HCT116 (cell line): ENCODE measurements around the gene SMIM23. TPM values are rescaled to one million over a fixed set of nuclear protein-coding genes. Genes with fewer than 3 reads are reported as not detected.

Experiments
- ATAC-seq: fragments of 200-7000 bp; cut with Tn5 transposase; 2 replicates; pipeline ENCODE4 v1.9.1; 2020; ENCODE audit warnings: mild to moderate bottlenecking, moderate library complexity
- BruUV-seq: library from RNA; stranded (reverse); fragments of 400-500 nt; replicated peaks from 2 replicates; lab custom pipeline; 2021; lab: Mats Ljungman, UMichigan
- CTCF ChIA-PET: fragments of 300-600 bp; sonication (Branson Sonifier 250); formaldehyde crosslinking; loops from one replicate; lab custom pipeline; 2021; ENCODE audit warnings: antibody characterized with exemption; lab: Charles Lee
- POLR2A ChIA-PET: fragments of 300-600, 350-600 bp; sonication (Branson Sonifier 250); formaldehyde crosslinking; loops from one replicate; lab custom pipeline; 2021; ENCODE audit warnings: antibody characterized with exemption; lab: Charles Lee
- RAD21 ChIA-PET, 2 experiments: fragments of 300-600 bp; sonication (Branson Sonifier 250); formaldehyde crosslinking; loops; one replicate each; lab custom pipeline; 2023; ENCODE audit warnings: low total read pairs in 2 of 2; ENCODE audit not compliant: uncharacterized antibody in 2 of 2, unreplicated experiment in 2 of 2, low non-redundant PET in 1 of 2; lab: Charles Lee
- DNase-seq: peaks from one replicate; pipeline ENCODE4 v3.0.0-alpha.2; 2010; ENCODE audit warnings: low read depth, low spot score
- H2AFZ ChIP-seq: fragments of 200-600 bp; shearing (Covaris generic), sonication (generic); 2 replicates; pipeline ENCODE4 v1.6.1; 2017; ENCODE audit warnings: low read depth, mixed run types, mixed read lengths, antibody characterized with exemption, low read length; ENCODE audit not compliant: poor library complexity, severe bottlenecking
- H3K27ac ChIP-seq: 2 replicates; pipeline ENCODE4 v1.5.1; 2012; ENCODE audit warnings: low read depth, low read length
- H3K27me3 ChIP-seq: fragments of 200-600 bp; sonication (generic); 2 replicates; pipeline ENCODE4 v1.6.1; 2016; ENCODE audit warnings: mixed run types, low read length, mixed read lengths; ENCODE audit not compliant: insufficient read depth
- H3K36me3 ChIP-seq, 2 experiments: fragments of 200-500 bp in 1 of 2; fragments of 200-600 bp in 1 of 2; sonication (Bioruptor generic) in 1 of 2; sonication (generic) in 1 of 2; 2 replicates each; pipeline versions ENCODE4 v1.5.1 to v1.6.1; 2014 to 2016; ENCODE audit warnings: low read length in 2 of 2, inconsistent platforms in 1 of 2, mixed read lengths in 1 of 2, mixed run types in 1 of 2; ENCODE audit not compliant: insufficient read depth in 2 of 2, control insufficient read depth in 1 of 2
- H3K4me1 ChIP-seq, 2 experiments: fragments of 200-600 bp in 1 of 2; sonication (generic) in 1 of 2; 2 replicates each; pipeline versions ENCODE4 v1.5.1 to v1.6.1; 2012 to 2017; ENCODE audit warnings: low read length in 2 of 2, inconsistent platforms in 1 of 2, mild to moderate bottlenecking in 1 of 2, mixed read lengths in 1 of 2, mixed run types in 1 of 2, moderate library complexity in 1 of 2; ENCODE audit not compliant: insufficient read depth in 2 of 2, control insufficient read depth in 1 of 2
- H3K4me2 ChIP-seq: fragments of 200-600 bp; sonication (generic); 2 replicates; pipeline ENCODE4 v1.6.1; 2017; ENCODE audit warnings: mixed run types, low read length, mixed read lengths
- H3K4me3 ChIP-seq, 2 experiments: fragments of 200-600 bp in 1 of 2; sonication (generic) in 1 of 2; replicated peaks in 1 of 2; 2 replicates each; pipeline ENCODE4 v1.5.1; 2011 to 2016; ENCODE audit warnings: low read length in 2 of 2, control low read depth in 1 of 2, low read depth in 1 of 2, mild to moderate bottlenecking in 1 of 2, mixed read lengths in 1 of 2, mixed run types in 1 of 2
- H3K79me2 ChIP-seq: fragments of 200-600 bp; sonication (generic); 2 replicates; pipeline ENCODE4 v1.6.1; 2017; ENCODE audit warnings: mild to moderate bottlenecking, mixed run types, low read length, moderate library complexity, mixed read lengths; ENCODE audit not compliant: insufficient read depth
- H3K9ac ChIP-seq: fragments of 200-600 bp; sonication (generic); 2 replicates; pipeline ENCODE4 v1.6.1; 2016; ENCODE audit warnings: low read length, mixed read lengths
- H3K9me2 ChIP-seq: fragments of 200-600 bp; sonication (generic), shearing (Covaris generic); 2 replicates; pipeline ENCODE4 v1.6.1; 2017; ENCODE audit warnings: mixed run types, mild to moderate bottlenecking, moderate library complexity; ENCODE audit not compliant: insufficient read depth
- H3K9me3 ChIP-seq, 2 experiments: fragments of 200-500 bp in 1 of 2; fragments of 200-600 bp in 1 of 2; sonication (Bioruptor generic) in 1 of 2; sonication (generic) in 1 of 2; 2 replicates each; pipeline ENCODE4 v1.6.1; 2014 to 2017; ENCODE audit warnings: low read length in 2 of 2, mixed read lengths in 2 of 2, inconsistent platforms in 1 of 2, low read depth in 1 of 2, mild to moderate bottlenecking in 1 of 2, mixed run types in 1 of 2, moderate library complexity in 1 of 2; ENCODE audit not compliant: control insufficient read depth in 1 of 2, insufficient read depth in 1 of 2
- H4K20me1 ChIP-seq: fragments of 200-600 bp; sonication (generic), shearing (Covaris generic); 2 replicates; pipeline ENCODE4 v1.6.1; 2017; ENCODE audit warnings: mixed run types, mild to moderate bottlenecking, moderate library complexity; ENCODE audit not compliant: insufficient read depth
- CBX3 ChIP-seq: IDR thresholded peaks from 2 replicates; pipeline ENCODE4 v1.6.1; 2012; ENCODE audit warnings: low read depth
- CEBPB ChIP-seq: IDR thresholded peaks from 2 replicates; pipeline ENCODE4 v1.6.1; 2012; ENCODE audit warnings: low read depth
- EGR1 ChIP-seq: IDR thresholded peaks from 2 replicates; pipeline ENCODE4 v1.6.1; 2012; ENCODE audit warnings: low read depth
- EZH2 ChIP-seq: fragments of 200-600 bp; sonication (generic); IDR thresholded peaks from 2 replicates; pipeline ENCODE4 v1.6.1; 2017; ENCODE audit warnings: antibody characterized with exemption, mixed run types
- EZH2phosphoT487 ChIP-seq: fragments of 200-600 bp; IDR thresholded peaks from 2 replicates; pipeline ENCODE4 v1.6.1; 2018; ENCODE audit warnings: antibody characterized with exemption, borderline replicate concordance
- FOSL1 ChIP-seq: IDR thresholded peaks from 2 replicates; pipeline ENCODE4 v1.6.1; 2012; ENCODE audit warnings: low read depth
- JUND ChIP-seq: IDR thresholded peaks from 2 replicates; pipeline ENCODE4 v1.6.1; 2012
- POLR2A ChIP-seq: IDR thresholded peaks from 2 replicates; pipeline ENCODE4 v1.7.0; 2011; ENCODE audit warnings: borderline replicate concordance; ENCODE audit not compliant: insufficient read depth, insufficient read length; ENCODE audit errors: extremely low read depth
- POLR2AphosphoS5 ChIP-seq: IDR thresholded peaks from 2 replicates; pipeline ENCODE4 v1.6.1; 2011; ENCODE audit warnings: mild to moderate bottlenecking, low read depth, low read length, moderate library complexity
- RAD21 ChIP-seq: IDR thresholded peaks from 2 replicates; pipeline ENCODE4 v1.6.1; 2012; ENCODE audit warnings: low read depth, mild to moderate bottlenecking
- SIN3A ChIP-seq: IDR thresholded peaks from 2 replicates; pipeline ENCODE4 v1.6.1; 2012; ENCODE audit warnings: low read depth
- SP1 ChIP-seq: IDR thresholded peaks from 2 replicates; pipeline ENCODE4 v1.6.1; 2012; ENCODE audit warnings: low read depth
- SRF ChIP-seq: IDR thresholded peaks from 2 replicates; pipeline ENCODE4 v1.6.1; 2012; ENCODE audit warnings: low read depth
- TCF7L2 ChIP-seq: IDR thresholded peaks from 2 replicates; pipeline ENCODE4 v1.7.0; 2011; ENCODE audit warnings: borderline replicate concordance, inconsistent platforms; ENCODE audit not compliant: insufficient read depth, insufficient read length; ENCODE audit errors: extremely low read depth
- ZFX ChIP-seq: fragments of 450-650 bp; IDR thresholded peaks from 2 replicates; pipeline ENCODE4 v1.6.1; 2017
- intact Hi-C: fragments of 100-400 bp; cut with micrococcal nuclease; formaldehyde crosslinking; loops from 2 replicates; pipeline ENCODE4 v1.10.0; 2022
- total RNA-seq: library from RNA; stranded (reverse); gene quantifications from one replicate; pipeline ENCODE4 v1.2.1, GENCODE V29; 2021; ENCODE audit not compliant: unreplicated experiment
- TF ChIP-seq, protein P1 (sequence below): IDR thresholded peaks from 2 replicates; pipeline ENCODE4 v1.6.1; 2012
- TF ChIP-seq, protein P2 (sequence below), 3 experiments: fragments of 200-600 bp in 1 of 3; sonication (generic) in 1 of 3; IDR thresholded peaks in 2 of 3; conservative IDR thresholded peaks in 1 of 3; 2 replicates each; pipeline ENCODE4 v1.5.1; 2012 to 2017; ENCODE audit warnings: low read depth in 2 of 3, low read length in 2 of 3, antibody characterized with exemption in 1 of 3, borderline replicate concordance in 1 of 3, control low read depth in 1 of 3, mild to moderate bottlenecking in 1 of 3, mixed read lengths in 1 of 3, mixed run types in 1 of 3, moderate library complexity in 1 of 3; ENCODE audit not compliant: insufficient read depth in 1 of 3
- TF ChIP-seq, protein P3 (sequence below): IDR thresholded peaks from 2 replicates; pipeline ENCODE4 v1.6.1; 2012; ENCODE audit warnings: low read depth
- TF ChIP-seq, protein P4 (sequence below): IDR thresholded peaks from 2 replicates; pipeline ENCODE4 v1.6.1; 2012
- TF ChIP-seq, protein P5 (sequence below): IDR thresholded peaks from 2 replicates; pipeline ENCODE4 v1.6.1; 2011; ENCODE audit warnings: mild to moderate bottlenecking, low read length, moderate library complexity; ENCODE audit not compliant: insufficient replicate concordance; ENCODE audit errors: extremely low read depth

Gene SMIM23
- total RNA-seq, 1 experiment from 2014 or later = not detected

DNA sequence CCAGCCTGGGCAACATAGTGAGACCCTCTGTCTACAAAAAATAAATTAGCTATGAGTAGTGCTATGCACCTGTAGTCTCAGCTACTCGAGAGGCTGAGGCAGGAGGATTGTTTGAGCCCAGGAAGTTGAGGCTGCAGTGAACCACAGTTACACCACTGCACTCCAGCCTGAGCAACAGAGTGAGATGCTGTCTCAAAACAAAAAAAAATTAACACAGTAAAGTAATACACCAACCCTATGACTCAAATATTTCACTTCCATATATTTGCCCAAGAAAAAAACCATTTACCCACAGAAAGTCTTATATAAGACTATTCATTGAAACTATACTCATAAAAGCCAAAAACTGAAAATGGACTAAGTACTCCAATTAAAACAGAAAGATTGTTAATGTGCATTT is 16.2 kb downstream of the SMIM23 start (continued):
- TF ChIP-seq, protein P1, sequence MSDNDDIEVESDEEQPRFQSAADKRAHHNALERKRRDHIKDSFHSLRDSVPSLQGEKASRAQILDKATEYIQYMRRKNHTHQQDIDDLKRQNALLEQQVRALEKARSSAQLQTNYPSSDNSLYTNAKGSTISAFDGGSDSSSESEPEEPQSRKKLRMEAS = no peak
- no peak for TF ChIP-seq SP1
- no peak for TF ChIP-seq RAD21

DNA sequence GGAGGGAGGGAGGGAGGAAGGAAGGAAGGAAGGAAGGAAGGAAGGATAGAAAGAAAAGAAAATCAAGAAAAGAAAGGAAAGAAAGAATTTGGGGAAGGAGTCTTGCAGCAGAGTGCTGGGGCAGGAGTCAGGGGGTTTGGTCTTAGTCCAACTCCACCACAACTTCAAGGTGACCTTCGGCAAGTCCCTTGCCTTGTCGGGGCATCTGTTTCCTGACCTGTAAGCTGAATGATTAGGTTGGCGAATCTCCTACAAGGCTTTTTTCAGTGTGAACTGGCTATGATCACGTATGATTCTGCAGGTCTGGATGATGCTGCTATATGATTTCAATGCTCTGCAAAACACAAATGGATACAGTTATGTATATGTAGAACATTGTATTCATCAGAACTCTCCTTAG is 20.1 kb downstream of the SMIM23 start:
- ChIA-PET POLR2A (no interaction called here), CTCF (no interaction called here), RAD21 (no interaction called here)
- H3K27me3 ChIP-seq = peaks cover 22% of the 10 kb centered on the region
- H3K36me3 ChIP-seq = no peaks in the 10 kb centered on the region
- H3K9me3 ChIP-seq = no peaks in the 10 kb centered on the region
- BruUV-seq = no TSS peak
- H3K4me2 ChIP-seq = no peak overlapping the region
- intact Hi-C loops = no loop called here
- ATAC-seq = no peak
- H3K9me2 ChIP-seq = no peaks in the 10 kb centered on the region
- DNase-seq = no peak
- no peak overlapping the region for H2AFZ ChIP-seq
- H3K4me3 ChIP-seq = no peak overlapping the region
- H4K20me1 ChIP-seq = no peaks in the 10 kb centered on the region
- TF ChIP-seq SP1 = no peak
- TF ChIP-seq, protein P2, sequence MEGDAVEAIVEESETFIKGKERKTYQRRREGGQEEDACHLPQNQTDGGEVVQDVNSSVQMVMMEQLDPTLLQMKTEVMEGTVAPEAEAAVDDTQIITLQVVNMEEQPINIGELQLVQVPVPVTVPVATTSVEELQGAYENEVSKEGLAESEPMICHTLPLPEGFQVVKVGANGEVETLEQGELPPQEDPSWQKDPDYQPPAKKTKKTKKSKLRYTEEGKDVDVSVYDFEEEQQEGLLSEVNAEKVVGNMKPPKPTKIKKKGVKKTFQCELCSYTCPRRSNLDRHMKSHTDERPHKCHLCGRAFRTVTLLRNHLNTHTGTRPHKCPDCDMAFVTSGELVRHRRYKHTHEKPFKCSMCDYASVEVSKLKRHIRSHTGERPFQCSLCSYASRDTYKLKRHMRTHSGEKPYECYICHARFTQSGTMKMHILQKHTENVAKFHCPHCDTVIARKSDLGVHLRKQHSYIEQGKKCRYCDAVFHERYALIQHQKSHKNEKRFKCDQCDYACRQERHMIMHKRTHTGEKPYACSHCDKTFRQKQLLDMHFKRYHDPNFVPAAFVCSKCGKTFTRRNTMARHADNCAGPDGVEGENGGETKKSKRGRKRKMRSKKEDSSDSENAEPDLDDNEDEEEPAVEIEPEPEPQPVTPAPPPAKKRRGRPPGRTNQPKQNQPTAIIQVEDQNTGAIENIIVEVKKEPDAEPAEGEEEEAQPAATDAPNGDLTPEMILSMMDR (IDR thresholded peaks at IDR 0.05 in 2 of 3, conservative IDR thresholded peaks at IDR 0.05 in 1 of 3; ENCODE audit: borderline replicate concordance in 1 of 3, insufficient read depth in 1 of 3, low read depth in 2 of 3, low read length in 2 of 3) = no peak
- TF ChIP-seq, protein P3, sequence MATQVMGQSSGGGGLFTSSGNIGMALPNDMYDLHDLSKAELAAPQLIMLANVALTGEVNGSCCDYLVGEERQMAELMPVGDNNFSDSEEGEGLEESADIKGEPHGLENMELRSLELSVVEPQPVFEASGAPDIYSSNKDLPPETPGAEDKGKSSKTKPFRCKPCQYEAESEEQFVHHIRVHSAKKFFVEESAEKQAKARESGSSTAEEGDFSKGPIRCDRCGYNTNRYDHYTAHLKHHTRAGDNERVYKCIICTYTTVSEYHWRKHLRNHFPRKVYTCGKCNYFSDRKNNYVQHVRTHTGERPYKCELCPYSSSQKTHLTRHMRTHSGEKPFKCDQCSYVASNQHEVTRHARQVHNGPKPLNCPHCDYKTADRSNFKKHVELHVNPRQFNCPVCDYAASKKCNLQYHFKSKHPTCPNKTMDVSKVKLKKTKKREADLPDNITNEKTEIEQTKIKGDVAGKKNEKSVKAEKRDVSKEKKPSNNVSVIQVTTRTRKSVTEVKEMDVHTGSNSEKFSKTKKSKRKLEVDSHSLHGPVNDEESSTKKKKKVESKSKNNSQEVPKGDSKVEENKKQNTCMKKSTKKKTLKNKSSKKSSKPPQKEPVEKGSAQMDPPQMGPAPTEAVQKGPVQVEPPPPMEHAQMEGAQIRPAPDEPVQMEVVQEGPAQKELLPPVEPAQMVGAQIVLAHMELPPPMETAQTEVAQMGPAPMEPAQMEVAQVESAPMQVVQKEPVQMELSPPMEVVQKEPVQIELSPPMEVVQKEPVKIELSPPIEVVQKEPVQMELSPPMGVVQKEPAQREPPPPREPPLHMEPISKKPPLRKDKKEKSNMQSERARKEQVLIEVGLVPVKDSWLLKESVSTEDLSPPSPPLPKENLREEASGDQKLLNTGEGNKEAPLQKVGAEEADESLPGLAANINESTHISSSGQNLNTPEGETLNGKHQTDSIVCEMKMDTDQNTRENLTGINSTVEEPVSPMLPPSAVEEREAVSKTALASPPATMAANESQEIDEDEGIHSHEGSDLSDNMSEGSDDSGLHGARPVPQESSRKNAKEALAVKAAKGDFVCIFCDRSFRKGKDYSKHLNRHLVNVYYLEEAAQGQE = no peak
- TF ChIP-seq EZH2 = no peak
- TF ChIP-seq, protein P4, sequence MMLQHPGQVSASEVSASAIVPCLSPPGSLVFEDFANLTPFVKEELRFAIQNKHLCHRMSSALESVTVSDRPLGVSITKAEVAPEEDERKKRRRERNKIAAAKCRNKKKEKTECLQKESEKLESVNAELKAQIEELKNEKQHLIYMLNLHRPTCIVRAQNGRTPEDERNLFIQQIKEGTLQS = no peak
- TF ChIP-seq JUND = no peak
- no peak for TF ChIP-seq FOSL1
- TF ChIP-seq CBX3 = no peak
- TF ChIP-seq SRF = no peak
- TF ChIP-seq SIN3A = no peak
- TF ChIP-seq, protein P5, sequence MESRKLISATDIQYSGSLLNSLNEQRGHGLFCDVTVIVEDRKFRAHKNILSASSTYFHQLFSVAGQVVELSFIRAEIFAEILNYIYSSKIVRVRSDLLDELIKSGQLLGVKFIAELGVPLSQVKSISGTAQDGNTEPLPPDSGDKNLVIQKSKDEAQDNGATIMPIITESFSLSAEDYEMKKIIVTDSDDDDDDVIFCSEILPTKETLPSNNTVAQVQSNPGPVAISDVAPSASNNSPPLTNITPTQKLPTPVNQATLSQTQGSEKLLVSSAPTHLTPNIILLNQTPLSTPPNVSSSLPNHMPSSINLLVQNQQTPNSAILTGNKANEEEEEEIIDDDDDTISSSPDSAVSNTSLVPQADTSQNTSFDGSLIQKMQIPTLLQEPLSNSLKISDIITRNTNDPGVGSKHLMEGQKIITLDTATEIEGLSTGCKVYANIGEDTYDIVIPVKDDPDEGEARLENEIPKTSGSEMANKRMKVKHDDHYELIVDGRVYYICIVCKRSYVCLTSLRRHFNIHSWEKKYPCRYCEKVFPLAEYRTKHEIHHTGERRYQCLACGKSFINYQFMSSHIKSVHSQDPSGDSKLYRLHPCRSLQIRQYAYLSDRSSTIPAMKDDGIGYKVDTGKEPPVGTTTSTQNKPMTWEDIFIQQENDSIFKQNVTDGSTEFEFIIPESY = no peak
- TF ChIP-seq, protein P1 = no peak
- TF ChIP-seq POLR2A = no peak
- TF ChIP-seq ZFX = no peak
- TF ChIP-seq TCF7L2 = no peak
- no peak for TF ChIP-seq RAD21
- no peak for TF ChIP-seq EGR1
- TF ChIP-seq EZH2phosphoT487 = no peak
- no peak for TF ChIP-seq POLR2AphosphoS5
- no peak for TF ChIP-seq CEBPB
- no peaks in the 10 kb centered on the region for H3K4me1 ChIP-seq
- no peak overlapping the region for H3K27ac ChIP-seq
- H3K9ac ChIP-seq = no peak overlapping the region
- H3K79me2 ChIP-seq = no peaks in the 10 kb centered on the region
